ENCODE data around the gene CSNK1D. TPM values are rescaled to one million over a fixed set of nuclear protein-coding genes. Genes with fewer than 3 reads are reported as not detected.

CSNK1D gene
- total RNA-seq, 1 experiment from 2014 or later: 111 TPM

- TF ChIP-seq ZNF425 (CRISPR knock-in tag; conservative IDR thresholded peaks at IDR 0.05) (no peak), AR (CRISPR knock-in tag; IDR thresholded peaks at IDR 0.05) (no peak), FOXP4 (CRISPR knock-in tag; IDR thresholded peaks at IDR 0.05) (no peak)
Measured at GRCh38 chr17:82238472-82239201, 34.9 kb downstream of the CSNK1D start (continued).

- Mint-ChIP-seq H3K4me3 (no peak overlapping the region), H3K4me1 (peaks cover 7% of the 10 kb centered on the region), H3K27ac (no peak overlapping the region), H3K27me3 (ENCODE audit: low read depth) (no peaks in the 10 kb centered on the region; the same call in 1 of the 2 replicates), H3K36me3 (peaks cover 7% of the 10 kb centered on the region), H3K9me3 (no peaks in the 10 kb centered on the region)
- TF ChIP-seq ATF1 (CRISPR knock-in tag; IDR thresholded peaks at IDR 0.05) (no peak), IRF2 (CRISPR knock-in tag; IDR thresholded peaks at IDR 0.05; ENCODE audit: borderline replicate concordance, low read depth) (no peak), SMAD3 (CRISPR knock-in tag; IDR thresholded peaks at IDR 0.05; ENCODE audit: borderline replicate concordance) (no peak), FOXP1 (CRISPR knock-in tag; IDR thresholded peaks at IDR 0.05; ENCODE audit: borderline replicate concordance) (no peak), ZNF232 (CRISPR knock-in tag; IDR thresholded peaks at IDR 0.05) (no peak), CREB1 (CRISPR knock-in tag; IDR thresholded peaks at IDR 0.05) (no peak), AR (CRISPR knock-in tag; IDR thresholded peaks at IDR 0.05) (no peak), ZNF423 (CRISPR knock-in tag; IDR thresholded peaks at IDR 0.05) (no peak), RORB (CRISPR knock-in tag; IDR thresholded peaks at IDR 0.05) (no peak), ZNF219 (CRISPR knock-in tag; IDR thresholded peaks at IDR 0.05; ENCODE audit: borderline replicate concordance) (no peak)
- DNase-seq (ENCODE audit: low spot score) (no peak), ATAC-seq (no peak)
- CTCF ChIA-PET: interaction anchor here (0.9 to 2.7 kb wide), 3 partner anchors 32 to 207 kb away, joined by 4 to 9 read pairs (median 6); partner anchors contain the start of gene CD7
- POLR2A ChIA-PET: no interaction called here
Measured at GRCh38 chr17:82237746-82238471, 35.6 kb downstream of the CSNK1D start.
